ENCODE measurements around the gene FAM222A. TPM values are rescaled to one million over a fixed set of nuclear protein-coding genes. Genes with fewer than 3 reads are reported as not detected.
A peak's percentile ranks its signal among the peaks of the same experiment; 100 is the strongest.

The FAM222A gene
- total RNA-seq, 1 experiment from 2014 or later: 2.8 TPM

GRCh38 chr12:109718390-109718789 lies 4.8 kb downstream of the FAM222A start:
- H3K14ac ChIP-seq (ENCODE audit: insufficient read depth, low read length): no peak overlapping the region
- no peaks in the 10 kb centered on the region for H4K20me1 ChIP-seq (ENCODE audit: control insufficient read depth, insufficient read depth, insufficient read length)
- WGBS (ENCODE audit: extremely low coverage, insufficient read length, low lambda C conversion rate): no CpG with 5 or more reads among the region's 33 CpGs
- peaks cover 48% of the 10 kb centered on the region for H3K27me3 Mint-ChIP-seq (ENCODE audit: low read depth)
- H3K4me3 Mint-ChIP-seq: peak overlapping the region in 1 of 2 experiments; percentile 67; a peak in 1 of 5 replicates
- no peaks in the 10 kb centered on the region for H3K9me3 Mint-ChIP-seq
- H3K23ac ChIP-seq (ENCODE audit: insufficient read length, low read depth, low read length): no peak overlapping the region
- H3K27ac ChIP-seq (ENCODE audit: insufficient read length, low read depth, low read length): no peak overlapping the region
- no peak overlapping the region for H3K56ac ChIP-seq (ENCODE audit: insufficient read length, low read depth, low read length)
- H3K18ac ChIP-seq (ENCODE audit: insufficient read length, low read depth, low read length): no peak overlapping the region
- no peak overlapping the region for H2BK20ac ChIP-seq (ENCODE audit: low read depth, low read length, poor library complexity, severe bottlenecking)
- H4K5ac ChIP-seq (ENCODE audit: insufficient read length, low read depth, low read length): no peak overlapping the region
- H3K4ac ChIP-seq (ENCODE audit: low read depth, low read length): no peak overlapping the region
- H2BK120ac ChIP-seq (ENCODE audit: low read depth, low read length, poor library complexity, severe bottlenecking): no peak overlapping the region
- no peak overlapping the region for H2BK15ac ChIP-seq (ENCODE audit: low read depth, low read length)
- H2AFZ ChIP-seq (ENCODE audit: low read length): no peak overlapping the region
- H3K4me2 ChIP-seq (ENCODE audit: insufficient read depth, insufficient read length, low read length): peak overlapping the region; percentile 42
- H2AK5ac ChIP-seq (ENCODE audit: insufficient read length, low read length): no peak overlapping the region
- H3K4me1 ChIP-seq (ENCODE audit: insufficient read depth, low read length): no peaks in the 10 kb centered on the region
- H3K79me2 ChIP-seq (ENCODE audit: insufficient read depth, low read length): no peaks in the 10 kb centered on the region
- DNase-seq: peak; percentile 86
- H4K8ac ChIP-seq (replicated peaks; ENCODE audit: insufficient read length, low read depth, low read length): no peak overlapping the region
- H3K27me3 ChIP-seq (ENCODE audit: insufficient read depth, low read length): no peaks in the 10 kb centered on the region; the same call in 1 of the 2 replicates
- TF ChIP-seq CTCF (conservative IDR thresholded peaks at IDR 0.05): no peak
- peaks cover 20 to 47% of the 10 kb centered on the region in 2 experiments for H3K4me1 Mint-ChIP-seq
- H3K36me3 Mint-ChIP-seq (ENCODE audit: insufficient read depth in 1 of 3, low read depth in 3 of 3): no peaks in the 10 kb centered on the region
- H3K23me2 ChIP-seq (ENCODE audit: insufficient read length, low read depth, low read length, poor library complexity, severe bottlenecking): peaks cover 4% of the 10 kb centered on the region
- H3T11ph ChIP-seq (ENCODE audit: low read length): no peak overlapping the region
- H4K91ac ChIP-seq (ENCODE audit: insufficient read length, low read depth, low read length): no peak overlapping the region
- H3K9ac ChIP-seq (ENCODE audit: extremely low read depth, insufficient read length, low read length): no peak overlapping the region
- no peak overlapping the region for H2BK5ac ChIP-seq (ENCODE audit: insufficient read length, low read length)
- H3K79me1 ChIP-seq (ENCODE audit: insufficient read depth, low read depth, low read length, poor library complexity, severe bottlenecking): no peaks in the 10 kb centered on the region
- H2BK12ac ChIP-seq (ENCODE audit: insufficient read length, low read depth, low read length): no peak overlapping the region
- H3K9me3 ChIP-seq (ENCODE audit: control insufficient read depth, low read depth, low read length): no peaks in the 10 kb centered on the region
- no peak overlapping the region for H3K27ac Mint-ChIP-seq

Data from H9 (cell line).